Activated CD4-positive, alpha-beta T cell treated with anti-CD3 and anti-CD28 coated beads, Interleukin-2, amount 10 ng/mL, durations not matched to agents 24 days and 14 days (primary cell): ENCODE measurements around the gene PCDHB5. TPM values are rescaled to one million over a fixed set of nuclear protein-coding genes. Genes with fewer than 3 reads are reported as not detected.
"Not testable (repeated sequence)": the region's sequence is repeated elsewhere in the genome, so short reads cannot be mapped to it uniquely, and the experiment has no call there.

Experiments used
- DNase-seq: peaks from one replicate; pipeline ENCODE4 v3.0.0; 2022
- H3K27ac Mint-ChIP-seq: one replicate; pipeline ENCODE4 v1.8.0; 2022; ENCODE audit warnings: mild to moderate bottlenecking, mixed read lengths
- H3K27me3 Mint-ChIP-seq: one replicate; pipeline ENCODE4 v1.8.0; 2022; ENCODE audit warnings: mixed read lengths
- H3K36me3 Mint-ChIP-seq: one replicate; pipeline ENCODE4 v1.8.0; 2022; ENCODE audit warnings: low read depth, mild to moderate bottlenecking, mixed read lengths
- H3K4me1 Mint-ChIP-seq: one replicate; pipeline ENCODE4 v1.8.0; 2021; ENCODE audit warnings: mixed read lengths
- H3K4me3 Mint-ChIP-seq: one replicate; pipeline ENCODE4 v1.8.0; 2022; ENCODE audit warnings: mild to moderate bottlenecking, moderate library complexity, mixed read lengths
- H3K9me3 Mint-ChIP-seq: one replicate; pipeline ENCODE4 v1.8.0; 2021; ENCODE audit warnings: mixed read lengths
- intact Hi-C: fragments of 100-400 bp; cut with micrococcal nuclease; formaldehyde crosslinking; loops from one replicate; pipeline ENCODE4 v1.15.1; 2023
- total RNA-seq: library from RNA; stranded (reverse); gene quantifications from 2 replicates; pipeline ENCODE4 v1.2.3, GENCODE V29; 2022

PCDHB5 gene
- not detected in 2 replicates for total RNA-seq

DNA sequence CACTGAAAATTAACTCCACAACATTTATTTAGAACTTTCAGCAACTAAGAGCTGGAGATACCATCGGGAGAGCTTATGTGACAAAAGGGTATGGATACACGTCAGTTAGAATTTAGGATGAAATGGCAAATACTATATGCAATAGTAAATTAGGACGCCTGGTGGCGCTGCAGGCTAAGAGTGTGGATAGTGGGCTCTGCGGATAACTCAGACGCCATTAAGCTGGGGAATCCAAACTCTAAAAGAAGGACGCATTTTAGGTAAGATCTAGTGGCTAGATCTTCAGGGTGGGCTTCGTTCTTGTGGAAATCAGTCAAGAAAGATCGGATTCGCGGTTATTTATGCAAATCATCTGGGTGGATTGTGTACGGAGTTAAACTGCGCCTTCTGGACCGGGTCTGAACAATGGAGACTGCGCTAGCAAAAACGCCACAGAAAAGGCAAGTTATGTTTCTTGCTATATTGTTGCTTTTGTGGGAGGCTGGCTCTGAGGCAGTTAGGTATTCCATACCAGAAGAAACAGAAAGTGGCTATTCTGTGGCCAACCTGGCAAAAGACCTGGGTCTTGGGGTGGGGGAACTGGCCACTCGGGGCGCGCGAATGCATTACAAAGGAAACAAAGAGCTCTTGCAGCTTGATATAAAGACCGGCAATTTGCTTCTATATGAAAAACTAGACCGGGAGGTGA, at the start of gene PCDHB5:
Gene PCDHB5 (plus strand): TSS at position 177 of the 688 bp plus-strand sequence. CDS start 229 bp downstream, at position 406.
- H3K4me1 Mint-ChIP-seq, result no peaks in the 10 kb centered on the region
- intact Hi-C loops, result no loop called here
- no peak for DNase-seq
- no peaks in the 10 kb centered on the region for H3K27me3 Mint-ChIP-seq
- peaks cover 4% of the 10 kb centered on the region for H3K36me3 Mint-ChIP-seq
- peaks cover 47% of the 10 kb centered on the region for H3K9me3 Mint-ChIP-seq
- peak within 1 kb of the TSS; percentile 26 for H3K4me3 Mint-ChIP-seq
- no peak within 1 kb of the TSS for H3K27ac Mint-ChIP-seq

DNA sequence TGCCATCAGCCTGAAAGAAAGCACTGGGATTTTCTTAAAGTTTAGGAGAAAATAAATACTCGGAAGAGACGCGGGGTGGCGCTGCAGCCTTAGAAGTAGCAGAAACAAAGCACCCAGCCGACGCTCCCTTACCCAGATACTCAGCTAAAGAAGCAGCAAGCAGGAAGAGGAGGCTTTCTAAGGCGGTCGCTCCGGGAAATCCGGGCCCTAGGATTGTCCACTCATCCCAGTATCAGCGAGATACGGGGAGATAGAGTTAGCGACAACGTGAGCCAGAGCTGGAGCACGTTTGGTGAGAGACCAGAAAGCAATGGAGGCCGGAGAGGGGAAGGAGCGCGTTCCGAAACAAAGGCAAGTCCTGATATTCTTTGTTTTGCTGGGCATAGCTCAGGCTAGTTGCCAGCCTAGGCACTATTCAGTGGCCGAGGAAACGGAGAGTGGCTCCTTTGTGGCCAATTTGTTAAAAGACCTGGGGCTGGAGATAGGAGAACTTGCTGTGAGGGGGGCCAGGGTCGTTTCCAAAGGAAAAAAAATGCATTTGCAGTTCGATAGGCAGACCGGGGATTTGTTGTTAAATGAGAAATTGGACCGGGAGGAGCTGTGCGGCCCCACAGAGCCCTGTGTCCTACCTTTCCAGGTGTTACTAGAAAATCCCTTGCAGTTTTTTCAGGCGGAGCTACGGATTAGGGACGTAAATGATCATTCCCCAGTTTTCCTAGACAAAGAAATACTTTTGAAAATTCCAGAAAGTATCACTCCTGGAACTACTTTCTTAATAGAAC, 40.3 kb upstream of the PCDHB5 start, which contains the start of gene PCDHB2:
Gene PCDHB2 (plus strand): TSS at position 135 of the 782 bp plus-strand sequence. CDS start 176 bp downstream, at position 311.
- no peaks in the 10 kb centered on the region for H3K36me3 Mint-ChIP-seq
- H3K9me3 Mint-ChIP-seq, result peaks cover 16% of the 10 kb centered on the region
- peak within 1 kb of the TSS; percentile 54 for H3K4me3 Mint-ChIP-seq
- H3K27ac Mint-ChIP-seq, result no peak within 1 kb of the TSS
- no peak for DNase-seq
- intact Hi-C loops, result no loop called here
- H3K4me1 Mint-ChIP-seq, result no peaks in the 10 kb centered on the region
- peaks cover 3% of the 10 kb centered on the region for H3K27me3 Mint-ChIP-seq

DNA sequence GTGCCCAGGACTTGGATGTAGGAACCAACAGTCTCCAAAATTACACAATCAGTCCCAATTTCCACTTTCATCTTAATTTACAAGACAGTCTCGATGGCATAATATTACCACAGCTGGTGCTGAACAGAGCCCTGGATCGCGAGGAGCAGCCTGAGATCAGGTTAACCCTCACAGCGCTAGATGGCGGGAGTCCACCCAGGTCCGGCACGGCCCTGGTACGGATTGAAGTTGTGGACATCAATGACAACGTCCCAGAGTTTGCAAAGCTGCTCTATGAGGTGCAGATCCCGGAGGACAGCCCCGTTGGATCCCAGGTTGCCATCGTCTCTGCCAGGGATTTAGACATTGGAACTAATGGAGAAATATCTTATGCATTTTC, 39.8 kb upstream of the PCDHB5 start:
- intact Hi-C loops, result no loop called here
- Mint-ChIP-seq H3K9me3 (peaks cover 21% of the 10 kb centered on the region), H3K27me3 (peaks cover 3% of the 10 kb centered on the region), H3K4me1 (no peaks in the 10 kb centered on the region), H3K27ac (no peak overlapping the region), H3K4me3 (no peak overlapping the region), H3K36me3 (no peaks in the 10 kb centered on the region)
- no peak for DNase-seq

DNA sequence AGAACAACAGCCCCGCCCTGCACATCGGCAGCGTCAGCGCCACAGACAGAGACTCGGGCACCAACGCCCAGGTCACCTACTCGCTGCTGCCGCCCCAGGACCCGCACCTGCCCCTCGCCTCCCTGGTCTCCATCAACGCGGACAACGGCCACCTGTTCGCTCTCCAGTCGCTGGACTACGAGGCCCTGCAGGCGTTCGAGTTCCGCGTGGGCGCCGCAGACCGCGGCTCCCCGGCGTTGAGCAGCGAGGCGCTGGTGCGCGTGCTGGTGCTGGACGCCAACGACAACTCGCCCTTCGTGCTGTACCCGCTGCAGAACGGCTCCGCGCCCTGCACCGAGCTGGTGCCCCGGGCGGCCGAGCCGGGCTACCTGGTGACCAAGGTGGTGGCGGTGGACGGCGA, 38.8 kb upstream of the PCDHB5 start:
- DNase-seq, H3K4me3 Mint-ChIP-seq, H3K36me3 Mint-ChIP-seq, H3K27ac Mint-ChIP-seq, H3K4me1 Mint-ChIP-seq, H3K27me3 Mint-ChIP-seq, intact Hi-C loops: not testable (repeated sequence)
- peaks cover 29% of the 10 kb centered on the region for H3K9me3 Mint-ChIP-seq

DNA sequence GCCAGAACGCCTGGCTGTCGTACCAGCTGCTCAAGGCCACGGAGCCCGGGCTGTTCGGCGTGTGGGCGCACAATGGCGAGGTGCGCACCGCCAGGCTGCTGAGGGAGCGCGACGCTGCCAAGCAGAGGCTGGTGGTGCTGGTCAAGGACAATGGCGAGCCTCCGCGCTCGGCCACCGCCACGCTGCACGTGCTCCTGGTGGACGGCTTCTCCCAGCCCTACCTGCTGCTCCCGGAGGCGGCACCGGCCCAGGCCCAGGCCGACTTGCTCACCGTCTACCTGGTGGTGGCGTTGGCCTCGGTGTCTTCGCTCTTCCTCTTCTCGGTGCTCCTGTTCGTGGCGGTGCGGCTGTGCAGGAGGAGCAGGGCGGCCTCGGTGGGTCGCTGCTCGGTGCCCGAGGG, 38.4 kb upstream of the PCDHB5 start:
- H3K4me3 Mint-ChIP-seq, H3K27ac Mint-ChIP-seq, DNase-seq, H3K4me1 Mint-ChIP-seq, intact Hi-C loops, H3K36me3 Mint-ChIP-seq, H3K27me3 Mint-ChIP-seq: not testable (repeated sequence)
- peaks cover 32% of the 10 kb centered on the region for H3K9me3 Mint-ChIP-seq

DNA sequence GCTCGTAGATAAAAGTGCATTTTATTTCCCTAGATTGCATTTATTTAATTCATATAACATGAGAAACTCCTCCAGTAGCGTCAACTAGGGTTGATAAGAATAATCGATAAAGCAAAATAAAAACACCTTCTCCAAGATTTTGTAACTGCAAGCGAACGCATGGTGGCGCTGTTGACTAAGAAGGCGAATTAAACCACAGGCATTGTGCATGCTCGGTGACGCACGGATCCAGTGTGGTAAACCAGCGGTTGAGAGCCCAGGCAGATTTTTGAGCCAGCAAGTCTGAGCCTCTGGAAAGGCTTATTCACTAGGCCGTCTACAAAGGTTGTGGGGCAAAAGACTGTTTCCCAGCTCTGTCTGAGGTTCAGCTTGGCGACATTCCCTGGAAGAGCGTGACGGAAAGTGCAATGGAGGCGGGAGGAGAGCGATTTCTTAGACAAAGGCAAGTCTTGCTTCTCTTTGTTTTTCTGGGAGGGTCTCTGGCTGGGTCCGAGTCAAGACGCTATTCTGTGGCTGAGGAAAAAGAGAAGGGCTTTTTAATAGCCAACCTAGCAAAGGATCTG, 34.7 kb upstream of the PCDHB5 start, which contains the start of gene PCDHB3:
Gene PCDHB3 (plus strand): TSS at position 231 of the 563 bp plus-strand sequence. CDS start 177 bp downstream, at position 408.
- peaks cover 24% of the 10 kb centered on the region for H3K9me3 Mint-ChIP-seq
- H3K27ac Mint-ChIP-seq, result no peak within 1 kb of the TSS
- H3K36me3 Mint-ChIP-seq, result no peaks in the 10 kb centered on the region
- no peaks in the 10 kb centered on the region for H3K4me1 Mint-ChIP-seq
- intact Hi-C loops, result no loop called here
- no peak within 1 kb of the TSS for H3K4me3 Mint-ChIP-seq
- peak; percentile 65 for DNase-seq
- no peaks in the 10 kb centered on the region for H3K27me3 Mint-ChIP-seq

DNA sequence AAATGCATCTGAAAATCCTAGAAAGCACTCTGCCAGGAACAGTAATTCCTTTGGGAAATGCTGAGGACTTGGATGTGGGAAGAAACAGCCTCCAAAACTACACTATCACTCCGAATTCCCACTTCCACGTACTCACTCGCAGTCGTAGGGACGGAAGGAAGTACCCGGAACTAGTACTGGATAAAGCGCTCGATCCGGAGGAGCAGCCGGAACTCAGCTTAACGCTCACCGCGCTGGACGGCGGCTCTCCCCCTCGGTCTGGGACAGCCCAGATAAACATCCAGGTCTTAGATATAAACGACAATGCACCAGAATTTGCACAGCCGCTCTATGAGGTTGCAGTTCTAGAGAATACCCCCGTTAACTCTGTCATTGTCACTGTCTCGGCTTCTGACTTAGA, 33.9 kb upstream of the PCDHB5 start:
- H3K27ac Mint-ChIP-seq, result no peak overlapping the region
- no peak for DNase-seq
- H3K4me1 Mint-ChIP-seq, result no peaks in the 10 kb centered on the region
- intact Hi-C loops, result no loop called here
- no peak overlapping the region for H3K4me3 Mint-ChIP-seq
- H3K36me3 Mint-ChIP-seq, result no peaks in the 10 kb centered on the region
- no peaks in the 10 kb centered on the region for H3K27me3 Mint-ChIP-seq
- peaks cover 25% of the 10 kb centered on the region for H3K9me3 Mint-ChIP-seq

DNA sequence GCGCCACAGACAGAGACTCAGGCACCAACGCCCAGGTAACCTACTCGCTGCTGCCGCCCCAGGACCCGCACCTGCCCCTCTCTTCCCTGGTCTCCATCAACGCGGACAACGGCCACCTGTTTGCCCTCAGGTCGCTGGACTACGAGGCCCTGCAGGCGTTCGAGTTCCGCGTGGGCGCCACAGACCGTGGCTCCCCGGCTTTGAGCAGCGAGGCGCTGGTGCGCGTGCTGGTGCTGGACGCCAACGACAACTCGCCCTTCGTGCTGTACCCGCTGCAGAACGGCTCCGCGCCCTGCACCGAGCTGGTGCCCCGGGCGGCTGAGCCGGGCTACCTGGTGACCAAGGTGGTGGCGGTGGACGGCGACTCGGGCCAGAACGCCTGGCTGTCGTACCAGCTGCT, 32.9 kb upstream of the PCDHB5 start:
- peaks cover 26% of the 10 kb centered on the region for H3K9me3 Mint-ChIP-seq
- intact Hi-C loops, H3K27ac Mint-ChIP-seq, H3K27me3 Mint-ChIP-seq, H3K36me3 Mint-ChIP-seq, H3K4me3 Mint-ChIP-seq, DNase-seq, H3K4me1 Mint-ChIP-seq: not testable (repeated sequence)

DNA sequence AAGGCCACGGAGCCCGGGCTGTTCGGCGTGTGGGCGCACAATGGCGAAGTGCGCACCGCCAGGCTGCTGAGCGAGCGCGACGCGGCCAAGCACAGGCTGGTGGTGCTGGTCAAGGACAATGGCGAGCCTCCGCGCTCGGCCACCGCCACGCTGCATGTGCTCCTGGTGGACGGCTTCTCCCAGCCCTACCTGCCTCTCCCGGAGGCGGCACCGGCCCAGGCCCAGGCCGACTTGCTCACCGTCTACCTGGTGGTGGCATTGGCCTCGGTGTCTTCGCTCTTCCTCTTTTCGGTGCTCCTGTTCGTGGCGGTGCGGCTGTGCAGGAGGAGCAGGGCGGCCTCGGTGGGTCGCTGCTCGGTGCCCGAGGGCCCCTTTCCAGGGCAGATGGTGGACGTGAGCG, 32.5 kb upstream of the PCDHB5 start:
- H3K9me3 Mint-ChIP-seq, result peaks cover 30% of the 10 kb centered on the region
- H3K4me3 Mint-ChIP-seq, H3K27me3 Mint-ChIP-seq, intact Hi-C loops, DNase-seq, H3K4me1 Mint-ChIP-seq, H3K27ac Mint-ChIP-seq, H3K36me3 Mint-ChIP-seq: not testable (repeated sequence)

DNA sequence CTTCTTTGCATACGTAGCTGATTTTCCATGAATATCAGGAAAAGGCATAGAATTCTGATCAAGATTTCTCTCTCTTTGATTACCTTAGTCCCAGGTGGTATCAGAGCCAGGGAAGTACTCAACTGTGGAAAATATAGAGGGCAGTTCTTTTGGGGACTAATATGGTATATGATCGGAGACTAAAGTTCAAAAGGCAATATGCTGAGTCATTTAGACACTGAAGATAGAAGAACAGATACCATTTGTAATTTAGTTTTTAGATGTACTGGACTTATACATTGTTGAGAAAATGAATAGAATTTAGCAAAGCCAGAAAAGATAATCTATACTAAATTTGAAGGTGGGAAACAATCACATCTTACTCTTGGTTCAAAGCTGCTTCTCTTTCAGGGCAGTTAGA, 29.7 kb upstream of the PCDHB5 start:
- Mint-ChIP-seq H3K9me3 (peaks cover 21% of the 10 kb centered on the region), H3K36me3 (no peaks in the 10 kb centered on the region), H3K4me1 (no peaks in the 10 kb centered on the region), H3K27me3 (no peaks in the 10 kb centered on the region), H3K4me3 (no peak overlapping the region), H3K27ac (no peak overlapping the region)
- intact Hi-C loops, result no loop called here
- no peak for DNase-seq

DNA sequence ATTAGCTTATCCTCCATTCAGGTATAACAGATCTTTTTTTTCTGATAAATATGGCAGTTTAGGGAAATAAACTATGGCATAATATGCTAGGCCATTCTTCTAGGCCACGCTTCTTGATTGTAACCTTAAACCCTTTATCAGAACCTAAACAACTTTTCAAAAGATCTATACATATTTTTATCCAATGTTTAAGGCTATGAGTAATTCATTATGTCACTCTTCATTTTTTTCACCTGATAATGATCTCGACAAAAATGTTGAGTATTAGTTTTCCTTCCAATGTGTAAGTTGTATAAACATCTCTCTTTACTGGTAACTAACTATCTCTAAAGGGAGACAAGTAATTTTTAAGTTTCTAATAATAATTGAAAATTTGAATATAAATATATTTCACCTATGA, 15.8 kb upstream of the PCDHB5 start:
- Mint-ChIP-seq H3K4me3 (no peak overlapping the region), H3K36me3 (no peaks in the 10 kb centered on the region), H3K27ac (no peak overlapping the region), H3K27me3 (no peaks in the 10 kb centered on the region), H3K9me3 (peaks cover 6% of the 10 kb centered on the region), H3K4me1 (no peaks in the 10 kb centered on the region)
- no peak for DNase-seq
- intact Hi-C loops, result no loop called here

DNA sequence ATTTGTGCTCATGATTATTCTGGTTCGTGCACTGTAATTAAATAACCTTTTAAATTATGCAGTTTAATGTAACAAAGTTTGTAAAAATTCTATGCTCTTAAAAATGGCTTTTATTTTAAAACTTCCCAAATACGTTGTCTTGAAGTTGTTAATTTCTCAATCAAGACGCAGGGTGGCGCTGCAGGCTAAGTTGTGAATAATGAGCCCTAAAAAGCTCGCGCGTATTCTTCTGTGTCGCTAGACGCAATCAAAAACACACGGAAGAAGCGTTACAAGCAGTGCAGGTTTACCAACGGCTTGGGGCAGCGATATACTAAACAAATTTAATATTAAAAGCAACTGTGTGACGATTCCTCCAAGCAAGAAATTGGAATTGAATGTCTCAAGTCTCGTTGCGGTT, 13.4 kb upstream of the PCDHB5 start, which contains the start of gene PCDHB4:
Gene PCDHB4 (plus strand): TSS at position 256 of the 400 bp plus-strand sequence. CDS start 181 bp downstream, outside the sequence.
- no peak within 1 kb of the TSS for H3K4me3 Mint-ChIP-seq
- H3K36me3 Mint-ChIP-seq, result no peaks in the 10 kb centered on the region
- intact Hi-C loops, result no loop called here
- no peaks in the 10 kb centered on the region for H3K4me1 Mint-ChIP-seq
- peaks cover 4% of the 10 kb centered on the region for H3K9me3 Mint-ChIP-seq
- DNase-seq, result no peak
- no peak within 1 kb of the TSS for H3K27ac Mint-ChIP-seq
- no peaks in the 10 kb centered on the region for H3K27me3 Mint-ChIP-seq

DNA sequence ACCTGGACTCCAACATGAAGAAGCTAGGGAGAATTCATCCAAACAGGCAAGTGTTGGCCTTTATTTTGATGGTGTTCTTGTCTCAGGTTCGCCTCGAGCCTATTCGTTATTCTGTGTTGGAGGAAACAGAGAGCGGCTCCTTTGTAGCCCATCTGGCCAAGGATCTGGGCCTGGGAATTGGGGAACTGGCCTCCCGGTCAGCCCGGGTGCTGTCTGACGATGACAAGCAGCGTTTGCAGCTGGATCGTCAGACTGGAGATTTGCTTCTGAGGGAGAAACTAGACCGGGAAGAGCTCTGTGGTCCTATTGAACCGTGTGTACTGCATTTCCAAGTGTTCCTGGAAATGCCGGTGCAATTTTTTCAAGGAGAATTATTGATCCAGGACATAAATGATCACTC, 13.0 kb upstream of the PCDHB5 start:
- intact Hi-C loops, result no loop called here
- no peak for DNase-seq
- Mint-ChIP-seq H3K27me3 (no peaks in the 10 kb centered on the region), H3K4me3 (no peak overlapping the region), H3K4me1 (no peaks in the 10 kb centered on the region), H3K36me3 (no peaks in the 10 kb centered on the region), H3K9me3 (peaks cover 4% of the 10 kb centered on the region), H3K27ac (no peak overlapping the region)
